Keratinocyte (primary cell): ENCODE measurements around the gene CCND1.

Source experiments
- EZH2 ChIP-seq: IDR thresholded peaks from one replicate; pipeline ENCODE4 v1.6.1; 2012; ENCODE audit warnings: inconsistent platforms, mild to moderate bottlenecking, low read length, moderate library complexity
- TF ChIP-seq, protein P1 (sequence below), 3 experiments: IDR thresholded peaks in 1 of 3; conservative IDR thresholded peaks in 1 of 3; optimal IDR thresholded peaks in 1 of 3; 2 replicates in 2 of 3; 3 replicates in 1 of 3; pipeline versions ENCODE3 to v1.5.1; 2011; ENCODE audit warnings: low read length in 3 of 3, mild to moderate bottlenecking in 3 of 3, moderate library complexity in 2 of 3, control low read depth in 1 of 3, inconsistent platforms in 1 of 3; ENCODE audit not compliant: insufficient read depth in 2 of 3; ENCODE audit errors: extremely low read depth in 1 of 3

GRCh38 chr11:69702239-69702691 is 61.3 kb downstream of the CCND1 start:
- TF ChIP-seq, protein P1, sequence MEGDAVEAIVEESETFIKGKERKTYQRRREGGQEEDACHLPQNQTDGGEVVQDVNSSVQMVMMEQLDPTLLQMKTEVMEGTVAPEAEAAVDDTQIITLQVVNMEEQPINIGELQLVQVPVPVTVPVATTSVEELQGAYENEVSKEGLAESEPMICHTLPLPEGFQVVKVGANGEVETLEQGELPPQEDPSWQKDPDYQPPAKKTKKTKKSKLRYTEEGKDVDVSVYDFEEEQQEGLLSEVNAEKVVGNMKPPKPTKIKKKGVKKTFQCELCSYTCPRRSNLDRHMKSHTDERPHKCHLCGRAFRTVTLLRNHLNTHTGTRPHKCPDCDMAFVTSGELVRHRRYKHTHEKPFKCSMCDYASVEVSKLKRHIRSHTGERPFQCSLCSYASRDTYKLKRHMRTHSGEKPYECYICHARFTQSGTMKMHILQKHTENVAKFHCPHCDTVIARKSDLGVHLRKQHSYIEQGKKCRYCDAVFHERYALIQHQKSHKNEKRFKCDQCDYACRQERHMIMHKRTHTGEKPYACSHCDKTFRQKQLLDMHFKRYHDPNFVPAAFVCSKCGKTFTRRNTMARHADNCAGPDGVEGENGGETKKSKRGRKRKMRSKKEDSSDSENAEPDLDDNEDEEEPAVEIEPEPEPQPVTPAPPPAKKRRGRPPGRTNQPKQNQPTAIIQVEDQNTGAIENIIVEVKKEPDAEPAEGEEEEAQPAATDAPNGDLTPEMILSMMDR (optimal IDR thresholded peaks at IDR 0.05 in 1 of 3, IDR thresholded peaks at IDR 0.05 in 1 of 3, conservative IDR thresholded peaks at IDR 0.05 in 1 of 3; ENCODE audit: extremely low read depth in 1 of 3, insufficient read depth in 2 of 3, low read length in 3 of 3), result no peak
- no peak for TF ChIP-seq EZH2
